Liver (tissue), 9 donors: ENCODE measurements around the gene SGK2. TPM values are rescaled to one million over a fixed set of nuclear protein-coding genes. Genes with fewer than 3 reads are reported as not detected.

Experiments
- DNase-seq: peaks from one replicate; pipeline ENCODE4 v3.0.0-alpha.2; 2017; ENCODE audit warnings: low spot score
- H3K27ac ChIP-seq, 2 donors: one replicate each; pipeline ENCODE4 v1.7.0; 2013; ENCODE audit warnings: inconsistent platforms in 2 of 2, low read length in 2 of 2, control low read depth in 1 of 2, low read depth in 1 of 2, mild to moderate bottlenecking in 1 of 2
- H3K27me3 ChIP-seq, 4 donors: one replicate each; pipeline versions ENCODE4 v1.6.1 to v1.7.0; 2013; ENCODE audit warnings: low read length in 3 of 4, inconsistent platforms in 1 of 4, mild to moderate bottlenecking in 1 of 4, moderate library complexity in 1 of 4; ENCODE audit not compliant: control insufficient read depth in 4 of 4, insufficient read depth in 4 of 4
- H3K36me3 ChIP-seq, 4 donors: one replicate each; pipeline versions ENCODE4 v1.6.1 to v1.7.0; 2013; ENCODE audit warnings: low read length in 3 of 4, mild to moderate bottlenecking in 3 of 4, low read depth in 1 of 4, moderate library complexity in 1 of 4; ENCODE audit not compliant: control insufficient read depth in 4 of 4, insufficient read depth in 3 of 4
- H3K4me1 ChIP-seq, 4 donors: one replicate each; pipeline versions ENCODE4 v1.6.1 to v1.7.0; 2013; ENCODE audit warnings: low read length in 3 of 4, mild to moderate bottlenecking in 3 of 4, moderate library complexity in 1 of 4; ENCODE audit not compliant: control insufficient read depth in 4 of 4, insufficient read depth in 4 of 4
- H3K4me3 ChIP-seq, 3 donors: one replicate each; pipeline versions ENCODE4 v1.6.1 to v1.7.0; 2013; ENCODE audit warnings: low read length in 3 of 3, control low read depth in 1 of 3, low read depth in 1 of 3, mild to moderate bottlenecking in 1 of 3
- H3K9ac ChIP-seq, 2 donors: one replicate each; pipeline ENCODE4 v1.7.0; 2013; ENCODE audit warnings: low read length in 2 of 2, mild to moderate bottlenecking in 2 of 2, moderate library complexity in 2 of 2, control low read depth in 1 of 2, low read depth in 1 of 2
- H3K9me3 ChIP-seq, 4 donors: one replicate each; pipeline versions ENCODE4 v1.6.1 to v1.7.0; 2013; ENCODE audit warnings: low read length in 3 of 4; ENCODE audit not compliant: control insufficient read depth in 4 of 4
- EGR1 ChIP-seq, 2 donors: IDR thresholded peaks; 2 replicates each; pipeline ENCODE4 v1.6.1; 2016 to 2018; ENCODE audit warnings: antibody characterized with exemption in 2 of 2, low read depth in 2 of 2
- FOXA1 ChIP-seq: IDR thresholded peaks from 2 replicates; pipeline ENCODE4 v1.6.1; 2016; ENCODE audit warnings: antibody characterized with exemption
- FOXA2 ChIP-seq: IDR thresholded peaks from 2 replicates; pipeline ENCODE4 v1.6.1; 2016; ENCODE audit warnings: antibody characterized with exemption
- GABPA ChIP-seq, 2 donors: IDR thresholded peaks in 1 of 2; conservative IDR thresholded peaks in 1 of 2; 2 replicates each; pipeline ENCODE4 v1.6.1; 2016; ENCODE audit warnings: antibody characterized with exemption in 2 of 2, mild to moderate bottlenecking in 1 of 2, moderate library complexity in 1 of 2
- HNF4A ChIP-seq, 2 donors: conservative IDR thresholded peaks; 2 replicates each; pipeline ENCODE4 v1.6.1; 2016; ENCODE audit warnings: antibody characterized with exemption in 2 of 2, mild to moderate bottlenecking in 2 of 2
- HNF4G ChIP-seq: IDR thresholded peaks from 2 replicates; pipeline ENCODE4 v1.6.1; 2016; ENCODE audit warnings: antibody characterized with exemption
- JUND ChIP-seq, 2 donors: IDR thresholded peaks; 2 replicates each; pipeline ENCODE4 v1.6.1; 2016; ENCODE audit warnings: antibody characterized with exemption in 2 of 2
- NR2F2 ChIP-seq: IDR thresholded peaks from 2 replicates; pipeline ENCODE4 v1.6.1; 2016; ENCODE audit warnings: antibody characterized with exemption
- RAD21 ChIP-seq, 2 donors: IDR thresholded peaks; 2 replicates each; pipeline ENCODE4 v1.6.1; 2016; ENCODE audit warnings: antibody characterized with exemption in 2 of 2, mild to moderate bottlenecking in 2 of 2
- RXRA ChIP-seq, 2 donors: IDR thresholded peaks; 2 replicates each; pipeline ENCODE4 v1.6.1; 2017 to 2018; ENCODE audit warnings: antibody characterized with exemption in 2 of 2, mild to moderate bottlenecking in 1 of 2
- SP1 ChIP-seq: IDR thresholded peaks from 2 replicates; pipeline ENCODE4 v1.6.1; 2018; ENCODE audit warnings: antibody characterized with exemption, mild to moderate bottlenecking
- TAF1 ChIP-seq: conservative IDR thresholded peaks from 2 replicates; pipeline ENCODE4 v1.6.1; 2016; ENCODE audit warnings: antibody characterized with exemption, mild to moderate bottlenecking
- YY1 ChIP-seq: IDR thresholded peaks from 2 replicates; pipeline ENCODE4 v1.6.1; 2016; ENCODE audit warnings: antibody characterized with exemption, mild to moderate bottlenecking
- WGBS: extraction: QIAGEN DNeasy Blood & Tissue Kit; methylation state at CpG from one replicate; pipeline ENCODE4 v1.1.7; 2013; 5-methylcytosine and 5-hydroxymethylcytosine counted together
- polyA plus RNA-seq, 2 donors: library from polyadenylated mRNA; stranded (reverse) in 1 of 2; unstranded in 1 of 2; fragments of 200-250 nt in 1 of 2; fragments of >200 nt in 1 of 2; fragmentation: Nextera tagmentation in 1 of 2; extraction: Ambion mirVana in 1 of 2; gene quantifications; one replicate each; pipeline versions ENCODE4 v1.2.1 to v1.2.3, GENCODE V29; 2013 to 2015
- total RNA-seq, 2 donors: library from RNA; depleted of rRNA; stranded (reverse); fragments of >200 nt; gene quantifications; one replicate each; pipeline ENCODE4 v1.2.3, GENCODE V29; 2014
- TF ChIP-seq, protein P1 (sequence below): IDR thresholded peaks from 2 replicates; pipeline ENCODE4 v1.6.1; 2016; ENCODE audit warnings: antibody characterized with exemption
- TF ChIP-seq, protein P2 (sequence below): fragments of 150-350 bp; IDR thresholded peaks from 2 replicates; pipeline ENCODE4 v1.5.1; 2017; ENCODE audit warnings: improper control_type of control experiment, low read depth, low read length; ENCODE audit not compliant: missing input control
- TF ChIP-seq, protein P3 (sequence below): IDR thresholded peaks from 2 replicates; pipeline ENCODE4 v1.6.1; 2016; ENCODE audit warnings: antibody characterized with exemption, mild to moderate bottlenecking
- TF ChIP-seq, protein P4 (sequence below): IDR thresholded peaks from 2 replicates; pipeline ENCODE4 v1.6.1; 2016; ENCODE audit warnings: antibody characterized with exemption
- TF ChIP-seq, protein P5 (sequence below): IDR thresholded peaks from 2 replicates; pipeline ENCODE4 v1.6.1; 2016; ENCODE audit warnings: antibody characterized with exemption
- donor health status: healthy.
- donor health status: healthy.
- donor health status: healthy.
- donor health status: healthy.
- donor health status: healthy.

The SGK2 gene
- total and polyA plus RNA-seq, 4 donors = 22.9 to 253 (median 60.3) TPM

DNA sequence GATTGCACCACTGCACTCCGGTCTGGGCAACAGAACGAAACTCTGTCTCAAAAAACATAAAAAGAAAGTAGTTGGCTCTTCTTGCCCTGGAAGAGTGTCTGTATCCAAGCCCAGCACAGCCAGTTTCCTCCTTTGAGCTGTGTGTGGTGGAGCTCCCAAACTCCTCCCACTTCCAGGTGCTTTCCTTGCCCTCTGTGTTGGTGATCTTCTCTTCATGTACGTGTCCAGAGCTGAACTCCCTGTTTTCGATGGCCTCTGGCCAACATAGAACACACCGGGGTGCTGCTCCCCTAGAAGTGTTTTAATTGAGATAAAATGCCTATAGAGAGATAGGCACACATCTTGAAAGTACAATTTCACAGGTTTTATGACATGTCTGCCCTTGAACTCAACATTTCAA, 16.7 kb upstream of the SGK2 start:
- H3K4me1 ChIP-seq = peaks cover 9 to 21% (median 15%) of the 10 kb centered on the region in 4 donors
- TF ChIP-seq, protein P1, sequence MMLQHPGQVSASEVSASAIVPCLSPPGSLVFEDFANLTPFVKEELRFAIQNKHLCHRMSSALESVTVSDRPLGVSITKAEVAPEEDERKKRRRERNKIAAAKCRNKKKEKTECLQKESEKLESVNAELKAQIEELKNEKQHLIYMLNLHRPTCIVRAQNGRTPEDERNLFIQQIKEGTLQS = no peak
- TF ChIP-seq, protein P2, sequence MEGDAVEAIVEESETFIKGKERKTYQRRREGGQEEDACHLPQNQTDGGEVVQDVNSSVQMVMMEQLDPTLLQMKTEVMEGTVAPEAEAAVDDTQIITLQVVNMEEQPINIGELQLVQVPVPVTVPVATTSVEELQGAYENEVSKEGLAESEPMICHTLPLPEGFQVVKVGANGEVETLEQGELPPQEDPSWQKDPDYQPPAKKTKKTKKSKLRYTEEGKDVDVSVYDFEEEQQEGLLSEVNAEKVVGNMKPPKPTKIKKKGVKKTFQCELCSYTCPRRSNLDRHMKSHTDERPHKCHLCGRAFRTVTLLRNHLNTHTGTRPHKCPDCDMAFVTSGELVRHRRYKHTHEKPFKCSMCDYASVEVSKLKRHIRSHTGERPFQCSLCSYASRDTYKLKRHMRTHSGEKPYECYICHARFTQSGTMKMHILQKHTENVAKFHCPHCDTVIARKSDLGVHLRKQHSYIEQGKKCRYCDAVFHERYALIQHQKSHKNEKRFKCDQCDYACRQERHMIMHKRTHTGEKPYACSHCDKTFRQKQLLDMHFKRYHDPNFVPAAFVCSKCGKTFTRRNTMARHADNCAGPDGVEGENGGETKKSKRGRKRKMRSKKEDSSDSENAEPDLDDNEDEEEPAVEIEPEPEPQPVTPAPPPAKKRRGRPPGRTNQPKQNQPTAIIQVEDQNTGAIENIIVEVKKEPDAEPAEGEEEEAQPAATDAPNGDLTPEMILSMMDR = no peak
- TF ChIP-seq RXRA (IDR thresholded peaks at IDR 0.05) (no peak), HNF4A (conservative IDR thresholded peaks at IDR 0.05) (no peak), FOXA1 (no peak), GABPA (IDR thresholded peaks at IDR 0.05 in 1 of 2, conservative IDR thresholded peaks at IDR 0.05 in 1 of 2) (no peak), YY1 (no peak), RAD21 (IDR thresholded peaks at IDR 0.05) (no peak), SP1 (no peak), TAF1 (no peak), FOXA2 (no peak), NR2F2 (no peak), JUND (IDR thresholded peaks at IDR 0.05) (no peak), EGR1 (IDR thresholded peaks at IDR 0.05; ENCODE audit: low read depth in 2 of 2) (no peak), HNF4G (no peak)
- TF ChIP-seq, protein P3, sequence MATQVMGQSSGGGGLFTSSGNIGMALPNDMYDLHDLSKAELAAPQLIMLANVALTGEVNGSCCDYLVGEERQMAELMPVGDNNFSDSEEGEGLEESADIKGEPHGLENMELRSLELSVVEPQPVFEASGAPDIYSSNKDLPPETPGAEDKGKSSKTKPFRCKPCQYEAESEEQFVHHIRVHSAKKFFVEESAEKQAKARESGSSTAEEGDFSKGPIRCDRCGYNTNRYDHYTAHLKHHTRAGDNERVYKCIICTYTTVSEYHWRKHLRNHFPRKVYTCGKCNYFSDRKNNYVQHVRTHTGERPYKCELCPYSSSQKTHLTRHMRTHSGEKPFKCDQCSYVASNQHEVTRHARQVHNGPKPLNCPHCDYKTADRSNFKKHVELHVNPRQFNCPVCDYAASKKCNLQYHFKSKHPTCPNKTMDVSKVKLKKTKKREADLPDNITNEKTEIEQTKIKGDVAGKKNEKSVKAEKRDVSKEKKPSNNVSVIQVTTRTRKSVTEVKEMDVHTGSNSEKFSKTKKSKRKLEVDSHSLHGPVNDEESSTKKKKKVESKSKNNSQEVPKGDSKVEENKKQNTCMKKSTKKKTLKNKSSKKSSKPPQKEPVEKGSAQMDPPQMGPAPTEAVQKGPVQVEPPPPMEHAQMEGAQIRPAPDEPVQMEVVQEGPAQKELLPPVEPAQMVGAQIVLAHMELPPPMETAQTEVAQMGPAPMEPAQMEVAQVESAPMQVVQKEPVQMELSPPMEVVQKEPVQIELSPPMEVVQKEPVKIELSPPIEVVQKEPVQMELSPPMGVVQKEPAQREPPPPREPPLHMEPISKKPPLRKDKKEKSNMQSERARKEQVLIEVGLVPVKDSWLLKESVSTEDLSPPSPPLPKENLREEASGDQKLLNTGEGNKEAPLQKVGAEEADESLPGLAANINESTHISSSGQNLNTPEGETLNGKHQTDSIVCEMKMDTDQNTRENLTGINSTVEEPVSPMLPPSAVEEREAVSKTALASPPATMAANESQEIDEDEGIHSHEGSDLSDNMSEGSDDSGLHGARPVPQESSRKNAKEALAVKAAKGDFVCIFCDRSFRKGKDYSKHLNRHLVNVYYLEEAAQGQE = no peak
- TF ChIP-seq, protein P4, sequence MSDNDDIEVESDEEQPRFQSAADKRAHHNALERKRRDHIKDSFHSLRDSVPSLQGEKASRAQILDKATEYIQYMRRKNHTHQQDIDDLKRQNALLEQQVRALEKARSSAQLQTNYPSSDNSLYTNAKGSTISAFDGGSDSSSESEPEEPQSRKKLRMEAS = no peak
- TF ChIP-seq, protein P5, sequence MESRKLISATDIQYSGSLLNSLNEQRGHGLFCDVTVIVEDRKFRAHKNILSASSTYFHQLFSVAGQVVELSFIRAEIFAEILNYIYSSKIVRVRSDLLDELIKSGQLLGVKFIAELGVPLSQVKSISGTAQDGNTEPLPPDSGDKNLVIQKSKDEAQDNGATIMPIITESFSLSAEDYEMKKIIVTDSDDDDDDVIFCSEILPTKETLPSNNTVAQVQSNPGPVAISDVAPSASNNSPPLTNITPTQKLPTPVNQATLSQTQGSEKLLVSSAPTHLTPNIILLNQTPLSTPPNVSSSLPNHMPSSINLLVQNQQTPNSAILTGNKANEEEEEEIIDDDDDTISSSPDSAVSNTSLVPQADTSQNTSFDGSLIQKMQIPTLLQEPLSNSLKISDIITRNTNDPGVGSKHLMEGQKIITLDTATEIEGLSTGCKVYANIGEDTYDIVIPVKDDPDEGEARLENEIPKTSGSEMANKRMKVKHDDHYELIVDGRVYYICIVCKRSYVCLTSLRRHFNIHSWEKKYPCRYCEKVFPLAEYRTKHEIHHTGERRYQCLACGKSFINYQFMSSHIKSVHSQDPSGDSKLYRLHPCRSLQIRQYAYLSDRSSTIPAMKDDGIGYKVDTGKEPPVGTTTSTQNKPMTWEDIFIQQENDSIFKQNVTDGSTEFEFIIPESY = no peak
- H3K4me3 ChIP-seq = no peak overlapping the region
- no peaks in the 10 kb centered on the region for H3K27me3 ChIP-seq
- no peak overlapping the region for H3K9ac ChIP-seq
- H3K27ac ChIP-seq = no peak overlapping the region
- WGBS = 81% methylated on average over 5 of the region's 5 CpGs
- no peaks in the 10 kb centered on the region for H3K36me3 ChIP-seq
- no peak for DNase-seq
- no peaks in the 10 kb centered on the region for H3K9me3 ChIP-seq
